GM18519 (cell line): ENCODE results near the gene BLOC1S1.

ENCODE experiments used
- ATAC-seq: cut with Tn5 transposase; IDR thresholded peaks from one replicate; pipeline ENCODE4 v1.9.1; 2021; ENCODE audit warnings: mild to moderate bottlenecking, moderate library complexity; ENCODE audit not compliant: unreplicated experiment, low FRiP score

BLOC1S1 gene

GRCh38 chr12:55707841-55708694, 7.8 kb upstream of the BLOC1S1 start, which contains the start of gene ITGA7:
Gene ITGA7 (minus strand): TSS chr12:55707904. CDS start chr12:55707682, 222 bp downstream.
- ATAC-seq: no peak

GRCh38 chr12:55708695-55709233, 7.1 kb upstream of the BLOC1S1 start:
- no peak for ATAC-seq

- ATAC-seq: no peak
Observed at GRCh38 chr12:55711786-55712553, 3.9 kb upstream of the BLOC1S1 start.

DNA sequence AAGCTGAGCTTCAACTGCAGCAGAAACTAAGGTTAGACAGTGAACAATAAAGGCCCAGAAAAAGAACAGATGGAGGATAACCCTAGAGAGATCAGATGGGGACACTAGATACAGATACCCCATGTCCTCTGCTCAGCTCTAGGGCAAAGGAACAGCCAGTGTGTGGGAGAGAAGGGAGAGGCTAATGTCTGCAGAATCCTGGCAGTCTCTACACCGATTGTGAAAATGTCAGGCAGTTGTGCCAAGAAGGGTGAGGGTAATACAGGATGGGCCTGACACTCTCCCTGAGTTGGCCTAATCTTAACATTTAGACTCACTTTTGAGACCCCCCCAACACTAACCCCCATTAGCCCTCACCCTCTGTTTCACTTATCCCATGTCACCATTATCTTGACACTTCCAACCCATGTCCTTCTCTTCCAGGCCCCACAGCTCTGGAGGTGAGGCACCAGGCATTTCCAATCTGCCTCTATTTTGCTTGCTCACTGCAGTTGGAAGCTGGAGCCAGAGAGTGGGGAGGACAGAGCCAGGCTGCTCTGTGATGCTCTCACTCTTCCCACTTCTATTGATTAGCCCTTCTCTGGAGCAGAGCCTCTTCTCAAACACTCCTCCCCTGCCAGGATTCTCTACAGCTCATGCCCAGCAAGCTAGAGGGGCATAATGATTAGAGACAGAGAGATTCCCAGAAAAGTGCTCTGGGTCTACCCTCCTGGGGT, 3.0 kb upstream of the BLOC1S1 start:
- no peak for ATAC-seq

DNA sequence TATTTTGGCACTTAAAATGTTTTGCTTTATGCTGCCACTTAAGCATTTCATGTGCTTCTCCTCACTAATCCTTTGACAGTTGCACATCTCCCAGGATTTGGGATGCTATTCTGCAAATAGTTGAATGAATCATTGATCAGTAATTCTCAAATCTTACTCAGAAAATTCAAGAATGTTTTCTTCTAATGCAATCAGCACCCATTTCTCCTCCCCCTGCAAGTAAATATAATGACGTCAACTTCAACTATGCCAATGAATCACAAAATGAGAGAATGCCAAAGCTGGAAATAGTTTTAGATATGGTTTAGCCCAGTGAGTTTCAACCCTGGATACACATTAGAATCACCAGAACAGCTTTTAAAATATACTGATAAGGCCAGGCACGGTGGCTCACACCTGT, 2.1 kb upstream of the BLOC1S1 start:
- no peak for ATAC-seq

DNA sequence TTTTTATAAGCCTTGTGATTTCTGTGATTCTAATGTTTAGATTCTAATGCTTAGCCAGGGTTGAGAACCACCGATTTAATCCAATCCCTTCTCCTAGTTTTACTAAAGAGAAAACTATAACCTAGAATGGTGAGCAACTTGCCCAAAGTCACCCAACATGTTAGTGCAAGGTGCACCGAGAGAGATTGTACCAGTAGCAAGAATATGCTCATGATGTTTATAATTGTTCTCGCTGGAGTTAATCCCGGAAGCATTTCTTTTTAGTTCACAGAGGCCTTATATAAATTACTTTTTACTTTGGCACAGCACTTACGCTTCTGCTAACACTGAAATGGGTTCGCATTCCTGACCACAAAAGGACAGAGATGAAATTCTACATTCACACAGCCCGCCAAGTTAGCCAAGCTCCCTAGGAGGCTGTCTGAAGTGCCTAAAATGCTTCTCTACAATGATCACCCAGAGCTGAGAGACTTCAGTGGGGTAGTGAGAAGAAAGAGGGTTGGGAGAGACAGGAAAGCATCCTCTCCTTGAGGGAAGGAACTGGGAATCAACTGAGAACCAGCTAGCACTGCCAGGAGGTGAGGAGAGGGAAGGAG, 579 bp upstream of the BLOC1S1 start:
- ATAC-seq: no peak

DNA sequence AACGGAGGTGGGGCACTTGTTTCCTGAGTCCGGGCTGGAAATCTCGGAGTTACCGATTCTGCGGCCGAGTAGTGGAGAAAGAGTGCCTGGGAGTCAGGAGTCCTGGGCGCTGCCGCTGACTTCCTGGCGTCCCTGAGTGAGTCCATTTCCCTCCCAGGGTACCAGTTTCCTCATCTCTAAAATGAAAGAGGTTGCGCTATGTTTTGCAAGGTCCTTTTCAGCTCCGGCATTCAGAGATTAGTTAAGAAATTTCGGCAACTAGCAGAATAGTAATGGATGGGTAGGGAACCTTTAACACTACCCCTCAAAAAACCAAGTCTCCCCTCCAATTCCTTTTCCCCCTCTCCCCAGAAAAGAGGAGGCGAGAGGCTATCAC, 724 bp downstream of the BLOC1S1 start:
- ATAC-seq: peak; percentile 10

- ATAC-seq: no peak
Observed at GRCh38 chr12:55717011-55718007, 1.5 kb downstream of the BLOC1S1 start.

- ATAC-seq: no peak
Observed at GRCh38 chr12:55718015-55718414, 2.2 kb downstream of the BLOC1S1 start.

DNA sequence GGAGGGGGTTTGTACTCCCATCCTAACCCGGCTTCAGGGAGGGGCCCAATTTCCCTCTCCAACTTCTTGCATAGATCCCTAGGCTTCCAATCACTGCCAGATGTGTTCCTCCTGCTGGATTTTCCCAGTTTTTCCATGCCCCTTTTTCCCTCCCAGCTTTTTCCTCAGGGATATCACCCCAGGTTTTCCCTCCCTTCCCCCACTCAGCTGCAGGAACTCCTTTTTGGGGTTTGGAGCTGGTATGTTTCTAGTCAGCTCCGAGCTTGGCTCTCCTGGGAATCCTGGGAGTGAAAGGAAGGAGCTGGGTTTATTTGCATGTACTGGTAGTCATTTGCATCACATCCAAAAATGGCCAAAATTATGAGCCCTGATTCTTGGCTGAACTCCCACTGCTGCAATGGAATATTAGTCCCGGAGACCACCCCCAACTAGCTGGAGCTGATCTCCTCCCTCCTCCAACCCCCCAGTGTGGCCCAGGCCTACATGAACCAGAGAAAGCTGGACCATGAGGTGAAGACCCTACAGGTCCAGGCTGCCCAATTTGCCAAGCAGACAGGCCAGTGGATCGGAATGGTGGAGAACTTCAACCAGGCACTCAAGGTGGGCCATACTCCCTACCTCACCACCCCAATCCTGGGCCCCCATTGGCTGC, 2.9 kb downstream of the BLOC1S1 start:
- ATAC-seq: no peak

DNA sequence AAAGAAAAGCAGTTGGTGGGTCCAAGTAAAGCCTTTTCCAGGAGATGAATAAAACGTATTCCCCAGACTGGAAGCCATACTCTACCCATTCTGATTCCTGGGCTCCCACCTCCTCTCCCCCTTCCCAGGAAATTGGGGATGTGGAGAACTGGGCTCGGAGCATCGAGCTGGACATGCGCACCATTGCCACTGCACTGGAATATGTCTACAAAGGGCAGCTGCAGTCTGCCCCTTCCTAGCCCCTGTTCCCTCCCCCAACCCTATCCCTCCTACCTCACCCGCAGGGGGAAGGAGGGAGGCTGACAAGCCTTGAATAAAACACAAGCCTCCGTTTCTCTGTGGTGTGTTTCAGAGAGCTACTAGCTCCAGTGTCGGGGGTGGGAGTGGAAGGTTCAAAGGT, 3.5 kb downstream of the BLOC1S1 start:
- no peak for ATAC-seq

DNA sequence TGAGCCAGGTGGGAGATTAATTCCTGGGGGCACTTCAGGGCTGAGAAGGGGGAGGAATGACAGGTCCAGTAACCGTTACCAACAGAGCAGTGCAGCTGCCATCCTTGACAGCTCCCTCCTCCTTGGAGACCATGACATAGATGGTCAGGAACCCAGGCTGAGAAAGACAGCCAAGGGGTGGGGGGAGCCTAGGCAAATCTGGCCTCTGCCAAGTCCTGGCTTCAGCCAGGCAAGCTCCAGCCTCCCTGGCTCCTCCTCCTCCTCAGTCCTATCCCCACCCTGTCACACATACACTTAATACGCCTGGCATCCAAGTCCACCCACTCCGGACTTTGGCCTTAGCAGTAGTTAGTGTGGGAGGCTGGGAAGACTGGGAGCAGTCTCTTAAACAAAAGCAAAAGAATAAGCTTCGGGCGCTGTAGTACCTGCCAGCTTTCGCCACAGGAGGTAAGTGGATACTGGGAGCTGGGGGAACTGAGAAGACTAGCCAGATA, 4.3 kb downstream of the BLOC1S1 start, which contains the start of gene RDH5:
Gene RDH5, plus strand, starts transcription at position 323 of the 494 bp plus-strand sequence. CDS start 792 bp downstream, outside the sequence.
- no peak for ATAC-seq

- no peak for ATAC-seq
Observed at GRCh38 chr12:55720894-55721444, 5.1 kb downstream of the BLOC1S1 start.

GRCh38 chr12:55721601-55722213, 5.9 kb downstream of the BLOC1S1 start:
- ATAC-seq: no peak

DNA sequence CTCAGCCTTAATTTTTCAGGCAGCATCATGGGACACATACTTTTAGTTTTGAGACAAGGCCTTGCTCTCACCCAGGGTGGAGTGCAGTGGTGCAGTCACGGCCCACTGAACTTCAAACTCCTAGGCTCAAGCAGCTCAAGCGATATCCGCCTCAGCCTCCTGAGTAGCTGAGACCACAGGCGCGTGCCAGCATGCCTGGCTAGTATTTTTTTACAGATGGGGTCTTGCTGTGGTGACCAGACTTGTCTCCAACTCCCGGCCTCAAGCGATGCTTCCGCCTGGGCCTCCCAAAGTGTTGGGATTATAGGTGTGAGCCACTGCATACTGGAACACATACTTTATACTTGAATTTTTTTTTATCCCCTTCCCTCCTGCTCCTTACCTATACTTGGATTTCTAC, 7.1 kb downstream of the BLOC1S1 start:
- no peak for ATAC-seq

- ATAC-seq: no peak
Observed at GRCh38 chr12:55723516-55724225, 7.8 kb downstream of the BLOC1S1 start.
